Neural cell (in vitro differentiated cells): Measurements from ENCODE around the gene MRNIP. TPM values are rescaled to one million over a fixed set of nuclear protein-coding genes. Genes with fewer than 3 reads are reported as not detected.

Experiments
- H2AFZ ChIP-seq: fragments of 200-600, 300-800 bp; sonication (generic), shearing (Covaris generic); 2 replicates; pipeline ENCODE4 v1.6.0; 2014; ENCODE audit warnings: low read depth, mild to moderate bottlenecking, antibody characterized with exemption, low read length, moderate library complexity
- H3F3A ChIP-seq: fragments of 200-600 bp; shearing (Covaris generic); 2 replicates; pipeline ENCODE4 v1.6.1; 2016; ENCODE audit warnings: mild to moderate bottlenecking, moderate library complexity, mixed read lengths, antibody characterized with exemption, low read length; ENCODE audit not compliant: insufficient read depth, poor library complexity, severe bottlenecking
- H3K27ac ChIP-seq: fragments of 200-600, 300-800 bp; sonication (generic), shearing (Covaris generic); 2 replicates; pipeline ENCODE4 v1.5.1; 2014; ENCODE audit warnings: mild to moderate bottlenecking, low read length, moderate library complexity
- H3K27me3 ChIP-seq: fragments of 300-800, 200-600 bp; sonication (generic), shearing (Covaris generic); 2 replicates; pipeline ENCODE4 v1.6.0; 2014; ENCODE audit warnings: mild to moderate bottlenecking, low read depth, low read length, moderate library complexity; ENCODE audit not compliant: insufficient read depth
- H3K36me3 ChIP-seq: fragments of 300-800, 200-600 bp; sonication (generic), shearing (Covaris generic); 2 replicates; pipeline ENCODE4 v1.5.1; 2014; ENCODE audit warnings: mild to moderate bottlenecking, antibody characterized with exemption, low read length, moderate library complexity; ENCODE audit not compliant: insufficient read depth
- H3K4me2 ChIP-seq: fragments of 300-800, 200-600 bp; sonication (generic), shearing (Covaris generic); 2 replicates; pipeline ENCODE4 v1.6.0; 2014; ENCODE audit warnings: mild to moderate bottlenecking, low read length
- H3K4me3 ChIP-seq: fragments of 300-800, 200-600 bp; sonication (generic), shearing (Covaris generic); 2 replicates; pipeline ENCODE4 v1.5.1; 2014; ENCODE audit warnings: mild to moderate bottlenecking, low read length, moderate library complexity
- H3K79me2 ChIP-seq: fragments of 200-600 bp; shearing (Covaris generic); replicated peaks from 2 replicates; pipeline ENCODE4 v1.6.0; 2014; ENCODE audit warnings: mild to moderate bottlenecking, low read length, moderate library complexity; ENCODE audit not compliant: insufficient read depth
- H3K9ac ChIP-seq: fragments of 300-800, 200-600 bp; sonication (generic), shearing (Covaris generic); 2 replicates; pipeline ENCODE4 v1.6.1; 2016; ENCODE audit warnings: mild to moderate bottlenecking, low read length, mixed read lengths
- H3K9me2 ChIP-seq: fragments of 200-600 bp; shearing (Covaris generic); 2 replicates; pipeline ENCODE4 v1.6.1; 2016; ENCODE audit warnings: mild to moderate bottlenecking, low read length, mixed read lengths; ENCODE audit not compliant: insufficient read depth
- H3K9me3 ChIP-seq: fragments of 200-600, 300-800 bp; sonication (generic), shearing (Covaris generic); 2 replicates; pipeline ENCODE4 v1.6.1; 2016; ENCODE audit warnings: mild to moderate bottlenecking, mixed run types, low read length, moderate library complexity, mixed read lengths
- H4K20me1 ChIP-seq: fragments of 200-600 bp; shearing (Covaris generic); 2 replicates; pipeline ENCODE4 v1.6.1; 2016; ENCODE audit warnings: mild to moderate bottlenecking, mixed run types; ENCODE audit not compliant: insufficient read depth
- EP300 ChIP-seq: fragments of 450-650 bp; conservative IDR thresholded peaks from 2 replicates; pipeline ENCODE4 v1.6.1; 2014; ENCODE audit warnings: antibody characterized with exemption, mild to moderate bottlenecking, moderate library complexity; ENCODE audit not compliant: poor library complexity, severe bottlenecking
- EZH2 ChIP-seq: fragments of 200-600, 300-800 bp; shearing (Covaris generic), sonication (generic); IDR thresholded peaks from 2 replicates; pipeline ENCODE4 v1.6.1; 2014; ENCODE audit warnings: antibody characterized with exemption, low read length, borderline replicate concordance, mild to moderate bottlenecking; ENCODE audit not compliant: insufficient read depth, poor library complexity, severe bottlenecking
- MXI1 ChIP-seq: fragments of 450-650 bp; conservative IDR thresholded peaks from 2 replicates; pipeline ENCODE4 v1.6.1; 2014; ENCODE audit warnings: antibody characterized with exemption, mild to moderate bottlenecking; ENCODE audit not compliant: poor library complexity, severe bottlenecking
- POLR2AphosphoS5 ChIP-seq: IDR thresholded peaks from 2 replicates; pipeline ENCODE4 v1.6.1; 2012
- RAD21 ChIP-seq: fragments of 450-650 bp; conservative IDR thresholded peaks from 2 replicates; pipeline ENCODE4 v1.6.1; 2014; ENCODE audit warnings: antibody characterized with exemption, mild to moderate bottlenecking, moderate library complexity
- REST ChIP-seq: IDR thresholded peaks from 2 replicates; pipeline ENCODE4 v1.6.1; 2012; ENCODE audit warnings: borderline replicate concordance
- SMC3 ChIP-seq: fragments of 450-650 bp; conservative IDR thresholded peaks from 2 replicates; pipeline ENCODE4 v1.6.1; 2014; ENCODE audit warnings: antibody characterized with exemption, mild to moderate bottlenecking, moderate library complexity; ENCODE audit not compliant: poor library complexity
- TAF1 ChIP-seq: IDR thresholded peaks from 2 replicates; pipeline ENCODE4 v1.6.1; 2012; ENCODE audit warnings: low read depth
- polyA plus RNA-seq: library from polyadenylated mRNA; depleted of rRNA; stranded (reverse); fragments of >200 nt; gene quantifications from 2 replicates; pipeline ENCODE4 v1.2.3, GENCODE V29; 2014
- TF ChIP-seq, protein P1 (sequence below): fragments of 450-650 bp; IDR thresholded peaks from 2 replicates; pipeline ENCODE4 v1.5.1; 2014; ENCODE audit warnings: antibody characterized with exemption, mild to moderate bottlenecking, moderate library complexity; ENCODE audit not compliant: poor library complexity, severe bottlenecking

The MRNIP gene
- polyA plus RNA-seq, 1 donor from 2014 or later = 121 TPM

GRCh38 chr5:179901462-179901861, 42.8 kb upstream of the MRNIP start:
- Histone ChIP-seq H3K4me2 (no peak overlapping the region), H3K9me2 (no peaks in the 10 kb centered on the region), H3K79me2 (peaks cover 2% of the 10 kb centered on the region), H4K20me1 (no peaks in the 10 kb centered on the region), H2AFZ (no peak overlapping the region), H3K27ac (no peak overlapping the region), H3K27me3 (no peaks in the 10 kb centered on the region), H3K36me3 (no peaks in the 10 kb centered on the region), H3K4me3 (no peak overlapping the region), H3K9ac (no peak overlapping the region), H3F3A (no peaks in the 10 kb centered on the region), H3K9me3 (no peaks in the 10 kb centered on the region)
- TF ChIP-seq SMC3 = no peak
- TF ChIP-seq TAF1 = no peak
- TF ChIP-seq MXI1 = no peak
- no peak for TF ChIP-seq EP300
- TF ChIP-seq, protein P1, sequence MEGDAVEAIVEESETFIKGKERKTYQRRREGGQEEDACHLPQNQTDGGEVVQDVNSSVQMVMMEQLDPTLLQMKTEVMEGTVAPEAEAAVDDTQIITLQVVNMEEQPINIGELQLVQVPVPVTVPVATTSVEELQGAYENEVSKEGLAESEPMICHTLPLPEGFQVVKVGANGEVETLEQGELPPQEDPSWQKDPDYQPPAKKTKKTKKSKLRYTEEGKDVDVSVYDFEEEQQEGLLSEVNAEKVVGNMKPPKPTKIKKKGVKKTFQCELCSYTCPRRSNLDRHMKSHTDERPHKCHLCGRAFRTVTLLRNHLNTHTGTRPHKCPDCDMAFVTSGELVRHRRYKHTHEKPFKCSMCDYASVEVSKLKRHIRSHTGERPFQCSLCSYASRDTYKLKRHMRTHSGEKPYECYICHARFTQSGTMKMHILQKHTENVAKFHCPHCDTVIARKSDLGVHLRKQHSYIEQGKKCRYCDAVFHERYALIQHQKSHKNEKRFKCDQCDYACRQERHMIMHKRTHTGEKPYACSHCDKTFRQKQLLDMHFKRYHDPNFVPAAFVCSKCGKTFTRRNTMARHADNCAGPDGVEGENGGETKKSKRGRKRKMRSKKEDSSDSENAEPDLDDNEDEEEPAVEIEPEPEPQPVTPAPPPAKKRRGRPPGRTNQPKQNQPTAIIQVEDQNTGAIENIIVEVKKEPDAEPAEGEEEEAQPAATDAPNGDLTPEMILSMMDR = no peak
- TF ChIP-seq POLR2AphosphoS5 = no peak
- TF ChIP-seq EZH2 = no peak
- no peak for TF ChIP-seq RAD21
- TF ChIP-seq REST = no peak

- H3K36me3 ChIP-seq = no peaks in the 10 kb centered on the region
- H3K9ac ChIP-seq = no peak overlapping the region
- H3K4me3 ChIP-seq = no peak overlapping the region
Observed at GRCh38 chr5:179900711-179901110, 42.1 kb upstream of the MRNIP start.

More at GRCh38 chr5:179900711-179901110, 42.1 kb upstream of the MRNIP start:
- Histone ChIP-seq H4K20me1 (no peaks in the 10 kb centered on the region), H3K27me3 (no peaks in the 10 kb centered on the region), H3K79me2 (no peaks in the 10 kb centered on the region), H3F3A (no peaks in the 10 kb centered on the region), H2AFZ (no peak overlapping the region), H3K4me2 (no peak overlapping the region), H3K9me2 (no peaks in the 10 kb centered on the region), H3K27ac (no peak overlapping the region), H3K9me3 (no peaks in the 10 kb centered on the region)
- TF ChIP-seq, protein P1 = no peak
- TF ChIP-seq RAD21 (no peak), EP300 (no peak)
